ENCODE data around the gene KCTD6.

Gene KCTD6

GRCh38 chr3:58519668-58520402 is 27.9 kb downstream of the KCTD6 start:
- no peak for ATAC-seq
- TF ChIP-seq CSDC2 (CRISPR knock-in tag; IDR thresholded peaks at IDR 0.05) (no peak), ZFP30 (CRISPR knock-in tag; IDR thresholded peaks at IDR 0.05) (no peak), ARNTL (CRISPR knock-in tag; IDR thresholded peaks at IDR 0.05; ENCODE audit: borderline replicate concordance, low read depth) (no peak), ZC3H10 (CRISPR knock-in tag; IDR thresholded peaks at IDR 0.05) (no peak), OSR1 (CRISPR knock-in tag; IDR thresholded peaks at IDR 0.05) (no peak), CSRNP3 (CRISPR knock-in tag; IDR thresholded peaks at IDR 0.05) (no peak), TSHZ2 (CRISPR knock-in tag; IDR thresholded peaks at IDR 0.05) (no peak), ZNF8 (CRISPR knock-in tag; IDR thresholded peaks at IDR 0.05) (no peak), POU6F1 (CRISPR knock-in tag; IDR thresholded peaks at IDR 0.05; ENCODE audit: borderline replicate concordance, low read depth) (no peak), SNAI2 (CRISPR knock-in tag; IDR thresholded peaks at IDR 0.05) (no peak)

GRCh38 chr3:58520403-58521335 is 28.8 kb downstream of the KCTD6 start:
- no peak for ATAC-seq
- no peak for TF ChIP-seq ESRRG (CRISPR knock-in tag; IDR thresholded peaks at IDR 0.05)
- TF ChIP-seq GLIS3 (CRISPR knock-in tag; IDR thresholded peaks at IDR 0.05), result no peak
- TF ChIP-seq TCF4 (CRISPR knock-in tag; IDR thresholded peaks at IDR 0.05; ENCODE audit: borderline replicate concordance), result no peak
- TF ChIP-seq ZNF8 (CRISPR knock-in tag; IDR thresholded peaks at IDR 0.05), result no peak
- no peak for TF ChIP-seq CSDC2 (CRISPR knock-in tag; IDR thresholded peaks at IDR 0.05)
- TF ChIP-seq ZNF70 (CRISPR knock-in tag; IDR thresholded peaks at IDR 0.05), result no peak
- TF ChIP-seq SNAI2 (CRISPR knock-in tag; IDR thresholded peaks at IDR 0.05), result no peak
- no peak for TF ChIP-seq RARB (CRISPR knock-in tag; IDR thresholded peaks at IDR 0.05)
- TF ChIP-seq POU6F1 (CRISPR knock-in tag; IDR thresholded peaks at IDR 0.05; ENCODE audit: borderline replicate concordance, low read depth), result no peak
- no peak for TF ChIP-seq ARNTL (CRISPR knock-in tag; IDR thresholded peaks at IDR 0.05; ENCODE audit: borderline replicate concordance, low read depth)
- TF ChIP-seq CREB5 (CRISPR knock-in tag; IDR thresholded peaks at IDR 0.05; ENCODE audit: low read depth), result no peak
- no peak for TF ChIP-seq BACH2 (CRISPR knock-in tag; IDR thresholded peaks at IDR 0.05; ENCODE audit: borderline replicate concordance)
- TF ChIP-seq PPARA (CRISPR knock-in tag; IDR thresholded peaks at IDR 0.05; ENCODE audit: borderline replicate concordance), result no peak
- TF ChIP-seq TSHZ2 (CRISPR knock-in tag; IDR thresholded peaks at IDR 0.05), result no peak
- no peak for TF ChIP-seq ZNF565 (CRISPR knock-in tag; conservative IDR thresholded peaks at IDR 0.05; ENCODE audit: low read depth)
- no peak for TF ChIP-seq PATZ1 (CRISPR knock-in tag; IDR thresholded peaks at IDR 0.05; ENCODE audit: borderline replicate concordance)
- no peak for TF ChIP-seq TOX (CRISPR knock-in tag; IDR thresholded peaks at IDR 0.05; ENCODE audit: borderline replicate concordance)
- TF ChIP-seq ZC3H10 (CRISPR knock-in tag; IDR thresholded peaks at IDR 0.05), result no peak
- TF ChIP-seq CSRNP3 (CRISPR knock-in tag; IDR thresholded peaks at IDR 0.05), result no peak
